A549 treated with AZD2906 at 1 μM for 4 hours (cell line): Measurements from ENCODE around the gene TSPYL4. TPM values are rescaled to one million over a fixed set of nuclear protein-coding genes. Genes with fewer than 3 reads are reported as not detected.

ENCODE experiments used
- total RNA-seq: library from RNA; stranded (reverse); fragments of 200-300 nt; extraction: Qiagen RNA extraction; gene quantifications from 5 replicates; pipeline ENCODE4 v1.2.3, GENCODE V29; 2022

The TSPYL4 gene
- total RNA-seq, result 2.7 to 3.7 TPM (median 3.1 TPM) in 5 replicates

DNA sequence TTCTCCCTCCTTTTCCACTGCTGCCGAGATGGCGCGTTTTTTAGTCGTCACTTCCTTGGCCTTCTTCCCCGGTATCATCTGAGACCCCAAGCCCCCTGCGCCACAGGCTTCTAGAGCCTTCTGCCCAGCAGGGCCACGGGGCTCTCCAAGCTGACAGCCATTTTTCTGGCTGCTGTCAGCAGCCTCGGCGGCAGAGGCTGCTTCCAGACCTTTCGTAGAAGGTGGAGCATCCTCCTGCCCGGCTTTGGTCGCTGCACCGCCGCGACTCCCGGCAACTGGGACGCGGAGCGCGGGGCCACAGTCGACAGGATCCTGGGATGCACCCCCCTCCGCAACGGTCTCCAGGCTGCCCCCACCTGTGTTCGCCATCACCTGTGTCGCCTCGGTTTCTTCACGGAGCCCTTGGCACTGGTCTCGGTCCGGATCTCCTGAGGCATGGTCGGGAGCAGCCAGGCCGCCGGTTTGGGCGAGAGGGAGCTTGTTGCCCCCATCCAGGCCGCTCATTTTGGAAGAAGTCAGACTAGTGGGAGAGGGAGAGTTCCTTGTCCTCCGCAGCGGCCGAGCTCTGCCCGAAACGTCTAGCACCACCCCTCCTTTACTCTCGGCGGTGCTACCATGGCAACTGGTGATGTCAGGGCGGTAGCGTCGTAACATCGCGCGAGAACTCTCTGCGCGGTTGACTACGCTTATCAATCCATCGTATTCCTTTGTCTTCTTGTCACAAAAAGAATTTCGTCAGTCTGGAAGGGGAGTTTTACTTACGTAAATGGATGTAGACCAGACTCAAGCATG, at the start of gene TSPYL4:
TSS of gene TSPYL4 (minus strand) at position 571 of the 792 bp plus-strand sequence. CDS start at position 504, 67 bp downstream.

DNA sequence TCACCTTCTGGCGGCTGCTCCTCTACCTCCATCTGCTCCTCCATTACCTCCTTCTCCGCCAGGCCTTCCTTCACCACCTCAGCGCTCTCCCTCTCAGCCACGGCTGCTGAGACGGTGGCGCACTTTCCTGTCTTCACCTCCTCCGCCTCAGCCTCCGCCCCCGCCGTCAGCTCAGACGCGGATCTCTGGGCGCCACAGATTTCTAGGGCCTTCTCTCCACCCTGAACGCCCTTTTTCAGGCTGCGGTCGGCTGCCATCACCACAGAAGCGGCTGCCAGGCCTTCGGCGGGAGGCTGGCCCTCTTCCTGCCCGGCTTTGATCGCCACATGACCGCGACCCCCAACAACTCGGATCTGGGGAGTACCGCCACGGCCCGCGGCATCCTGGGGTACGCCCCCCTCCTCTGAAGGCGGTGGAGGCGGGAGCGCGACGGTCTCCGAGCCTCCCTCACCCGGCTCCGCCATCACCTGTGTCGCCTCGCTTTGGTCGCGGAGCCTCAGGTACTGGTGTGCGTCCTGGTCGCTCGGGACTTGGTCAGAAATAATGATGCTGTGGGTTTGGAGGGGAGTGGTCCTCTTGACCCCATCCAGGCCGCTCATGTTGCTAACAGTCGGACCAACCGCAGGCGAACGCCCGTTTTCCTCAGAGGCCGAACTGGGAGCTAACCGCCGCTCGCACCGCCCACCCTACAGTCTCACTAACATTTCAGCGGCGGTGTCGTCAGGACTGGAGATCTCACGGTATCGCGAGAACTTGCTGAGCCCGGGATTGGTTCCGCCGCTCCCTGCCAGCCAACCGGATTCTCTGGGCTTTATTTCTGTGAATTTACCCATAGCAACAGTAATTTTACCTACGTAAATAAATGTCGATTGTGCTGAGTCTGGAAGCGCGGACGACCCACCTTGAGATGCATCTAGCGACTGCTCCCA, 25.6 kb upstream of the TSPYL4 start, which contains the start of gene TSPYL1:
TSS of gene TSPYL1 (minus strand) at position 699 of the 929 bp plus-strand sequence. CDS start at position 599, 100 bp downstream.

Other genes starting within 250 kb of the TSPYL4 start
- 0.95 to 1.4 TPM (median 1.1 TPM) in 5 replicates for gene FRK, start 193.2 kb downstream of the TSPYL4 start, total RNA-seq
- gene NT5DC1, start 153.2 kb downstream of the TSPYL4 start, total RNA-seq, result 23.1 to 27.2 TPM (median 26.8 TPM) in 5 replicates
- gene COL10A1, start 127.9 kb downstream of the TSPYL4 start, total RNA-seq, result 0.02 to 0.12 TPM (median 0.05 TPM) in 3 of 5 replicates, not detected in the others
- 25.3 to 33.4 TPM (median 26.8 TPM) in 5 replicates for gene TSPYL1, start 25.9 kb upstream of the TSPYL4 start, total RNA-seq
- gene DSE, start 116.9 kb upstream of the TSPYL4 start, total RNA-seq, result 10.8 to 14.9 TPM (median 13.3 TPM) in 5 replicates
- not detected in 5 replicates for gene CALHM6, start 207.3 kb upstream of the TSPYL4 start, total RNA-seq